ENCODE measurements around the gene TUT4.

Gene TUT4

GRCh38 chr1:52518962-52519361 lies 33.9 kb downstream of the TUT4 start:
- H3K27me3 ChIP-seq (ENCODE audit: control insufficient read depth in 3 of 3, insufficient read depth in 3 of 3, low read depth in 1 of 3, low read length in 3 of 3) = no peaks in the 10 kb centered on the region
- H2AK5ac ChIP-seq (ENCODE audit: low read depth, low read length) = no peak overlapping the region
- H3K36me3 ChIP-seq (replicated peaks in 1 of 2; ENCODE audit: control insufficient read depth in 2 of 2, insufficient read depth in 2 of 2, low read length in 2 of 2) = peaks cover 7 to 94% of the 10 kb centered on the region in 2 donors
- no peak overlapping the region for H3K27ac ChIP-seq (replicated peaks; ENCODE audit: low read length)
- H3K4me2 ChIP-seq (ENCODE audit: insufficient read depth, low read length, poor library complexity, severe bottlenecking) = no peak overlapping the region
- no CpG with 5 or more reads among the region's 2 CpGs for WGBS, 2 donors (ENCODE audit: extremely low coverage in 2 of 2, insufficient read length in 2 of 2, insufficient replicate concordance in 1 of 2)
- H2BK12ac ChIP-seq (ENCODE audit: low read length) = no peak overlapping the region
- H3K79me1 ChIP-seq (ENCODE audit: low read depth, low read length) = peaks cover 3% of the 10 kb centered on the region
- H3K9me3 ChIP-seq (replicated peaks in 1 of 2; ENCODE audit: control insufficient read depth in 2 of 2, insufficient read depth in 1 of 2, low read depth in 1 of 2, low read length in 2 of 2) = no peaks in the 10 kb centered on the region
- no peak for DNase-seq (ENCODE audit: low spot score)
- H3K9ac ChIP-seq (ENCODE audit: low read depth, low read length, poor library complexity) = no peak overlapping the region
- H4K91ac ChIP-seq (ENCODE audit: low read depth, low read length, poor library complexity) = no peak overlapping the region
- no peak overlapping the region for H4K8ac ChIP-seq (ENCODE audit: low read depth, low read length)
- H3K18ac ChIP-seq (ENCODE audit: low read length) = no peak overlapping the region
- H3K14ac ChIP-seq (ENCODE audit: low read length) = no peak overlapping the region
- H3K4me1 ChIP-seq (ENCODE audit: control insufficient read depth in 2 of 2, insufficient read depth in 1 of 2, low read depth in 1 of 2, low read length in 2 of 2) = no peaks in the 10 kb centered on the region
- no peak overlapping the region for H2BK15ac ChIP-seq (ENCODE audit: low read length)
- no peak overlapping the region for H3K4ac ChIP-seq (ENCODE audit: low read length)
- no peak overlapping the region for H3K23ac ChIP-seq (ENCODE audit: low read depth, low read length, poor library complexity)
- H2AFZ ChIP-seq (ENCODE audit: low read length) = no peak overlapping the region
- H2BK5ac ChIP-seq (ENCODE audit: low read length) = no peak overlapping the region
- no peak overlapping the region for H3K4me3 ChIP-seq (ENCODE audit: low read length in 2 of 2)
- no peak overlapping the region for H2BK120ac ChIP-seq (ENCODE audit: low read depth, low read length)

GRCh38 chr1:52511851-52512615 lies 40.9 kb downstream of the TUT4 start:
- Histone ChIP-seq H3K9me3 (replicated peaks in 1 of 2; ENCODE audit: control insufficient read depth in 2 of 2, insufficient read depth in 1 of 2, low read depth in 1 of 2, low read length in 2 of 2) (no peaks in the 10 kb centered on the region), H2BK5ac (ENCODE audit: low read length) (no peak overlapping the region), H3K14ac (ENCODE audit: low read length) (no peak overlapping the region), H2AFZ (ENCODE audit: low read length) (no peak overlapping the region), H3K23ac (ENCODE audit: low read depth, low read length, poor library complexity) (no peak overlapping the region), H2BK12ac (ENCODE audit: low read length) (no peak overlapping the region), H4K91ac (ENCODE audit: low read depth, low read length, poor library complexity) (no peak overlapping the region), H3K4me2 (ENCODE audit: insufficient read depth, low read length, poor library complexity, severe bottlenecking) (no peak overlapping the region), H3K27me3 (ENCODE audit: control insufficient read depth in 3 of 3, insufficient read depth in 3 of 3, low read depth in 1 of 3, low read length in 3 of 3) (no peaks in the 10 kb centered on the region), H3K27ac (replicated peaks; ENCODE audit: low read length) (no peak overlapping the region), H3K18ac (ENCODE audit: low read length) (no peak overlapping the region), H3K36me3 (replicated peaks in 1 of 2; ENCODE audit: control insufficient read depth in 2 of 2, insufficient read depth in 2 of 2, low read length in 2 of 2) (peaks cover 3 to 100% of the 10 kb centered on the region in 2 donors), H3K4ac (ENCODE audit: low read length) (no peak overlapping the region), H3K4me3 (ENCODE audit: low read length in 2 of 2) (no peak overlapping the region), H2AK5ac (ENCODE audit: low read depth, low read length) (no peak overlapping the region), H2BK120ac (ENCODE audit: low read depth, low read length) (no peak overlapping the region), H3K4me1 (ENCODE audit: control insufficient read depth in 2 of 2, insufficient read depth in 1 of 2, low read depth in 1 of 2, low read length in 2 of 2) (no peaks in the 10 kb centered on the region), H4K8ac (ENCODE audit: low read depth, low read length) (no peak overlapping the region), H3K9ac (ENCODE audit: low read depth, low read length, poor library complexity) (no peak overlapping the region), H3K79me1 (ENCODE audit: low read depth, low read length) (no peaks in the 10 kb centered on the region), H2BK15ac (ENCODE audit: low read length) (no peak overlapping the region)
- no peak for DNase-seq (ENCODE audit: low spot score)
- no CpG with 5 or more reads among the region's 2 CpGs for whole genome bisulfite sequencing, 2 donors (ENCODE audit: extremely low coverage in 2 of 2, insufficient read length in 2 of 2, insufficient replicate concordance in 1 of 2)

- Histone ChIP-seq H3K79me1 (ENCODE audit: low read depth, low read length) (no peaks in the 10 kb centered on the region), H3K36me3 (replicated peaks in 1 of 2; ENCODE audit: control insufficient read depth in 2 of 2, insufficient read depth in 2 of 2, low read length in 2 of 2) (peaks cover 3 to 100% of the 10 kb centered on the region in 2 donors), H2BK12ac (ENCODE audit: low read length) (no peak overlapping the region), H3K4ac (ENCODE audit: low read length) (no peak overlapping the region), H3K23ac (ENCODE audit: low read depth, low read length, poor library complexity) (no peak overlapping the region), H2BK5ac (ENCODE audit: low read length) (no peak overlapping the region), H3K4me2 (ENCODE audit: insufficient read depth, low read length, poor library complexity, severe bottlenecking) (no peak overlapping the region), H3K14ac (ENCODE audit: low read length) (no peak overlapping the region), H3K4me1 (ENCODE audit: control insufficient read depth in 2 of 2, insufficient read depth in 1 of 2, low read depth in 1 of 2, low read length in 2 of 2) (no peaks in the 10 kb centered on the region), H3K27me3 (ENCODE audit: control insufficient read depth in 3 of 3, insufficient read depth in 3 of 3, low read depth in 1 of 3, low read length in 3 of 3) (no peaks in the 10 kb centered on the region), H4K91ac (ENCODE audit: low read depth, low read length, poor library complexity) (no peak overlapping the region), H3K27ac (replicated peaks; ENCODE audit: low read length) (no peak overlapping the region), H2AK5ac (ENCODE audit: low read depth, low read length) (no peak overlapping the region), H3K18ac (ENCODE audit: low read length) (no peak overlapping the region), H2BK120ac (ENCODE audit: low read depth, low read length) (no peak overlapping the region), H2AFZ (ENCODE audit: low read length) (no peak overlapping the region), H2BK15ac (ENCODE audit: low read length) (no peak overlapping the region), H4K8ac (ENCODE audit: low read depth, low read length) (no peak overlapping the region), H3K9me3 (replicated peaks in 1 of 2; ENCODE audit: control insufficient read depth in 2 of 2, insufficient read depth in 1 of 2, low read depth in 1 of 2, low read length in 2 of 2) (no peaks in the 10 kb centered on the region), H3K4me3 (ENCODE audit: low read length in 2 of 2) (no peak overlapping the region), H3K9ac (ENCODE audit: low read depth, low read length, poor library complexity) (no peak overlapping the region)
- no peak for DNase-seq (ENCODE audit: low spot score)
- no CpG with 5 or more reads among the region's 2 CpGs for WGBS, 2 donors (ENCODE audit: extremely low coverage in 2 of 2, insufficient read length in 2 of 2, insufficient replicate concordance in 1 of 2)
These were observed 41.5 kb downstream of the TUT4 start for GRCh38 chr1:52511439-52511838.

GRCh38 chr1:52506920-52507546 lies 45.9 kb downstream of the TUT4 start:
- no peak overlapping the region for H3K9ac ChIP-seq (ENCODE audit: low read depth, low read length, poor library complexity)
- H2BK12ac ChIP-seq (ENCODE audit: low read length) = no peak overlapping the region
- H3K4me1 ChIP-seq (ENCODE audit: control insufficient read depth in 2 of 2, insufficient read depth in 1 of 2, low read depth in 1 of 2, low read length in 2 of 2) = no peaks in the 10 kb centered on the region
- H2BK15ac ChIP-seq (ENCODE audit: low read length) = no peak overlapping the region
- H3K79me1 ChIP-seq (ENCODE audit: low read depth, low read length) = no peaks in the 10 kb centered on the region
- H3K4me3 ChIP-seq (ENCODE audit: low read length in 2 of 2) = no peak overlapping the region
- no peak overlapping the region for H3K14ac ChIP-seq (ENCODE audit: low read length)
- WGBS, 2 donors (ENCODE audit: extremely low coverage in 2 of 2, insufficient read length in 2 of 2, insufficient replicate concordance in 1 of 2) = no CpG with 5 or more reads among the region's 3 CpGs
- H2BK120ac ChIP-seq (ENCODE audit: low read depth, low read length) = no peak overlapping the region
- H3K27me3 ChIP-seq (ENCODE audit: control insufficient read depth in 3 of 3, insufficient read depth in 3 of 3, low read depth in 1 of 3, low read length in 3 of 3) = no peaks in the 10 kb centered on the region
- H3K4ac ChIP-seq (ENCODE audit: low read length) = no peak overlapping the region
- no peak overlapping the region for H3K18ac ChIP-seq (ENCODE audit: low read length)
- H3K23ac ChIP-seq (ENCODE audit: low read depth, low read length, poor library complexity) = no peak overlapping the region
- no peak overlapping the region for H2BK5ac ChIP-seq (ENCODE audit: low read length)
- no peak for DNase-seq (ENCODE audit: low spot score)
- no peak overlapping the region for H3K4me2 ChIP-seq (ENCODE audit: insufficient read depth, low read length, poor library complexity, severe bottlenecking)
- no peak overlapping the region for H3K27ac ChIP-seq (replicated peaks; ENCODE audit: low read length)
- no peak overlapping the region for H2AK5ac ChIP-seq (ENCODE audit: low read depth, low read length)
- peaks cover 0 to 94% of the 10 kb centered on the region in 2 donors for H3K36me3 ChIP-seq (replicated peaks in 1 of 2; ENCODE audit: control insufficient read depth in 2 of 2, insufficient read depth in 2 of 2, low read length in 2 of 2)
- H3K9me3 ChIP-seq (replicated peaks in 1 of 2; ENCODE audit: control insufficient read depth in 2 of 2, insufficient read depth in 1 of 2, low read depth in 1 of 2, low read length in 2 of 2) = no peaks in the 10 kb centered on the region
- no peak overlapping the region for H2AFZ ChIP-seq (ENCODE audit: low read length)
- no peak overlapping the region for H4K8ac ChIP-seq (ENCODE audit: low read depth, low read length)
- H4K91ac ChIP-seq (ENCODE audit: low read depth, low read length, poor library complexity) = no peak overlapping the region

Data from neuronal stem cell (in vitro differentiated cells).